GM18507 (cell line): ENCODE measurements around the gene IFNK.
A peak's percentile ranks its signal among the peaks of the same experiment; 100 is the strongest.

ENCODE experiments used
- DNase-seq: peaks from one replicate; pipeline ENCODE4 v3.0.0; 2011; ENCODE audit warnings: low read depth; ENCODE audit not compliant: insufficient read length; ENCODE audit errors: extremely low spot score
- FAIRE-seq: peaks from 2 replicates; lab custom pipeline; 2011; peaks lifted over from hg19 to GRCh38; lab: Jason Lieb, UNC

IFNK gene

GRCh38 chr9:27505744-27506161 lies 18.3 kb upstream of the IFNK start:
- FAIRE-seq (no peak), DNase-seq (no peak)

- FAIRE-seq: no peak
- DNase-seq: no peak
Observed at GRCh38 chr9:27506981-27507380, 17.1 kb upstream of the IFNK start.

GRCh38 chr9:27510780-27511179 lies 13.3 kb upstream of the IFNK start:
- DNase-seq (no peak), FAIRE-seq (no peak)

- no peak for FAIRE-seq
- DNase-seq: no peak
Observed at GRCh38 chr9:27511771-27512170, 12.3 kb upstream of the IFNK start.

- FAIRE-seq (no peak), DNase-seq (no peak)
Observed at GRCh38 chr9:27514551-27514950, 9.5 kb upstream of the IFNK start.

GRCh38 chr9:27518006-27518405 lies 6.1 kb upstream of the IFNK start:
- FAIRE-seq: no peak
- no peak for DNase-seq

- FAIRE-seq (no peak), DNase-seq (no peak)
Observed at GRCh38 chr9:27518809-27519208, 5.3 kb upstream of the IFNK start.

GRCh38 chr9:27519466-27520465 lies 4.3 kb upstream of the IFNK start:
- FAIRE-seq (no peak), DNase-seq (no peak)

- DNase-seq: no peak
- FAIRE-seq: no peak
Observed at GRCh38 chr9:27520986-27521385, 3.1 kb upstream of the IFNK start.

- no peak for DNase-seq
- FAIRE-seq: no peak
Observed at GRCh38 chr9:27523141-27523540, 949 bp upstream of the IFNK start.

- DNase-seq (no peak), FAIRE-seq (no peak)
Observed at GRCh38 chr9:27527702-27528075, 3.6 kb downstream of the IFNK start.

GRCh38 chr9:27528076-27528885 lies 4.2 kb downstream of the IFNK start:
- FAIRE-seq: peak; percentile 78
- DNase-seq: peak; percentile 20

- FAIRE-seq (peak; percentile 68), DNase-seq (peak; percentile 35)
Observed at GRCh38 chr9:27528886-27529315, 4.8 kb downstream of the IFNK start.

GRCh38 chr9:27529316-27530278 lies 5.5 kb downstream of the IFNK start, which contains the start of gene MOB3B:
TSS of gene MOB3B (minus strand) at chr9:27529814. CDS start at chr9:27455550, 74,264 bp downstream.
- FAIRE-seq (peak; percentile 71), DNase-seq (peak; percentile 69)

GRCh38 chr9:27530915-27531755 lies 7.0 kb downstream of the IFNK start:
- DNase-seq (no peak), FAIRE-seq (no peak)

- FAIRE-seq: no peak
- no peak for DNase-seq
Observed at GRCh38 chr9:27532046-27532445, 8.0 kb downstream of the IFNK start.

GRCh38 chr9:27533311-27533710 lies 9.2 kb downstream of the IFNK start:
- FAIRE-seq (no peak), DNase-seq (no peak)

GRCh38 chr9:27534131-27534530 lies 10.0 kb downstream of the IFNK start:
- no peak for DNase-seq
- no peak for FAIRE-seq
